Testis (tissue), 3 donors: Measurements from ENCODE around the gene PLCD3. TPM values are rescaled to one million over a fixed set of nuclear protein-coding genes. Genes with fewer than 3 reads are reported as not detected.

ENCODE experiments used
- DNase-seq: peaks from one replicate; pipeline ENCODE4 v3.0.0-alpha.2; 2019
- H3K27ac ChIP-seq, 2 donors: fragments of 200-600 bp; sonication (generic); one replicate each; pipeline ENCODE4 v1.5.1; 2019
- H3K27me3 ChIP-seq: fragments of 200-600 bp; sonication (generic); one replicate; pipeline ENCODE4 v1.5.1; 2019
- H3K36me3 ChIP-seq: fragments of 200-600 bp; sonication (generic); one replicate; pipeline ENCODE4 v1.5.1; 2017; ENCODE audit warnings: low read depth; ENCODE audit errors: missing control alignments
- H3K4me1 ChIP-seq: fragments of 200-600 bp; sonication (generic); one replicate; pipeline ENCODE4 v1.5.1; 2019
- H3K4me3 ChIP-seq, 2 donors: fragments of 200-600 bp; sonication (generic); one replicate each; pipeline ENCODE4 v1.5.1; 2017 to 2019
- H3K9me3 ChIP-seq: fragments of 200-600 bp; sonication (generic); one replicate; pipeline ENCODE4 v1.5.1; 2017
- CTCF ChIP-seq, 3 experiments: fragments of 450-650 bp in 2 of 3; fragments of 200-600 bp in 1 of 3; sonication (generic) in 1 of 3; IDR thresholded peaks; one replicate each; pipeline ENCODE4 v1.5.1; 2016 to 2019; ENCODE audit warnings: antibody characterized with exemption in 3 of 3, mild to moderate bottlenecking in 2 of 3, moderate library complexity in 1 of 3
- POLR2A ChIP-seq: fragments of 450-650 bp; IDR thresholded peaks from one replicate; pipeline ENCODE4 v1.6.1; 2017; ENCODE audit warnings: antibody characterized with exemption, mild to moderate bottlenecking, moderate library complexity
- WGBS, 2 donors: methylation state at CpG; one replicate each; pipeline ENCODE4 v1.1.5; 2018; 5-methylcytosine and 5-hydroxymethylcytosine counted together
- intact Hi-C: fragments of 100-400 bp; cut with DNase I; formaldehyde crosslinking; loops from one replicate; pipeline ENCODE4 v1.15.1; 2023; ENCODE audit warnings: low total_unique reads
- polyA plus RNA-seq: library from polyadenylated mRNA; stranded (reverse); fragments of 350-450 nt; fragmentation: Illumina TruSeq; extraction: RNeasy Lipid Tissue Mini Kit (QIAGEN cat#74804); gene quantifications from one replicate; pipeline ENCODE4 v1.2.3, GENCODE V29; 2014; ENCODE audit warnings: low read depth, low replicate concordance; ENCODE audit not compliant: insufficient read depth
- total RNA-seq, 2 donors: library from RNA; depleted of rRNA; stranded (reverse); fragments of >200 nt; gene quantifications; one replicate each; pipeline ENCODE4 v1.2.3, GENCODE V29; 2016

The PLCD3 gene
- total and polyA plus RNA-seq, 3 donors from 2014 or later = 62.2 to 106 (median 86.3) TPM

GRCh38 chr17:45150911-45151809 lies 18.8 kb upstream of the PLCD3 start:
- Histone ChIP-seq H3K4me3 (peak overlapping the region; percentile 69 to 91), H3K9me3 (no peaks in the 10 kb centered on the region), H3K36me3 (no peaks in the 10 kb centered on the region), H3K27me3 (no peaks in the 10 kb centered on the region), H3K4me1 (peaks cover 24% of the 10 kb centered on the region), H3K27ac (peak overlapping the region; percentile 59 to 98)
- no peak for DNase-seq
- TF ChIP-seq CTCF (IDR thresholded peaks at IDR 0.05) (peak in 1 of 3 experiments; percentile 4), POLR2A (no peak)
- WGBS, 2 donors = 20 to 28% methylated on average over 8 of the region's 8 CpGs
- intact Hi-C loops = no loop called here

DNA sequence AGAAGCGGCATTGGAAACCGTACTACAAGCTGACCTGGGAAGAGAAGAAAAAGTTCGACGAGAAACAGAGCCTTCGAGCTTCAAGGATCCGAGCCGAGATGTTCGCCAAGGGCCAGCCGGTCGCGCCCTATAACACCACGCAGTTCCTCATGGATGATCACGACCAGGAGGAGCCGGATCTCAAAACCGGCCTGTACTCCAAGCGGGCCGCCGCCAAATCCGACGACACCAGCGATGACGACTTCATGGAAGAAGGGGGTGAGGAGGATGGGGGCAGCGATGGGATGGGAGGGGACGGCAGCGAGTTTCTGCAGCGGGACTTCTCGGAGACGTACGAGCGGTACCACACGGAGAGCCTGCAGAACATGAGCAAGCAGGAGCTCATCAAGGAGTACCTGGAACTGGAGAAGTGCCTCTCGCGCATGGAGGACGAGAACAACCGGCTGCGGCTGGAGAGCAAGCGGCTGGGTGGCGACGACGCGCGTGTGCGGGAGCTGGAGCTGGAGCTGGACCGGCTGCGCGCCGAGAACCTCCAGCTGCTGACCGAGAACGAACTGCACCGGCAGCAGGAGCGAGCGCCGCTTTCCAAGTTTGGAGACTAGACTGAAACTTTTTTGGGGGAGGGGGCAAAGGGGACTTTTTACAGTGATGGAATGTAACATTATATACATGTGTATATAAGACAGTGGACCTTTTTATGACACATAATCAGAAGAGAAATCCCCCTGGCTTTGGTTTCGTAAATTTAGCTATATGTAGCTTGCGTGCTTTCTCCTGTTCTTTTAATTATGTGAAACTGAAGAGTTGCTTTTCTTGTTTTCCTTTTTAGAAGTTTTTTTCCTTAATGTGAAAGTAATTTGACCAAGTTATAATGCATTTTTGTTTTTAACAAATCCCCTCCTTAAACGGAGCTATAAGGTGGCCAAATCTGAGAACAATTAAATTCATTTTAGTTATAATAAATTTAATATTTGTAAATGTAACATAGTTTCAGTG lies 17.7 kb upstream of the PLCD3 start:
- Histone ChIP-seq H3K36me3 (no peaks in the 10 kb centered on the region), H3K27me3 (no peaks in the 10 kb centered on the region), H3K4me3 (peak overlapping the region; percentile 69 to 91), H3K4me1 (peaks cover 21% of the 10 kb centered on the region), H3K9me3 (no peaks in the 10 kb centered on the region), H3K27ac (peak overlapping the region; percentile 96 to 98)
- TF ChIP-seq CTCF (IDR thresholded peaks at IDR 0.05) = no peak
- no peak for TF ChIP-seq POLR2A
- intact Hi-C loops = no loop called here
- WGBS, 2 donors = 1% methylated on average over 42 to 56 of the region's 56 CpGs
- peak; percentile 74 for DNase-seq

GRCh38 chr17:45149037-45149668 lies 16.8 kb upstream of the PLCD3 start:
- Histone ChIP-seq H3K27me3 (no peaks in the 10 kb centered on the region), H3K4me1 (peaks cover 26% of the 10 kb centered on the region), H3K9me3 (no peaks in the 10 kb centered on the region), H3K36me3 (no peaks in the 10 kb centered on the region), H3K27ac (peak overlapping the region; percentile 96 to 98), H3K4me3 (peak overlapping the region; percentile 69 to 91)
- TF ChIP-seq CTCF (IDR thresholded peaks at IDR 0.05) = peak; percentile 71 to 77 (median 72)
- no peak for TF ChIP-seq POLR2A
- intact Hi-C loops = no loop called here
- DNase-seq = peak; percentile 85
- 0 to 1% methylated on average over 26 to 32 of the region's 32 CpGs for WGBS, 2 donors

DNA sequence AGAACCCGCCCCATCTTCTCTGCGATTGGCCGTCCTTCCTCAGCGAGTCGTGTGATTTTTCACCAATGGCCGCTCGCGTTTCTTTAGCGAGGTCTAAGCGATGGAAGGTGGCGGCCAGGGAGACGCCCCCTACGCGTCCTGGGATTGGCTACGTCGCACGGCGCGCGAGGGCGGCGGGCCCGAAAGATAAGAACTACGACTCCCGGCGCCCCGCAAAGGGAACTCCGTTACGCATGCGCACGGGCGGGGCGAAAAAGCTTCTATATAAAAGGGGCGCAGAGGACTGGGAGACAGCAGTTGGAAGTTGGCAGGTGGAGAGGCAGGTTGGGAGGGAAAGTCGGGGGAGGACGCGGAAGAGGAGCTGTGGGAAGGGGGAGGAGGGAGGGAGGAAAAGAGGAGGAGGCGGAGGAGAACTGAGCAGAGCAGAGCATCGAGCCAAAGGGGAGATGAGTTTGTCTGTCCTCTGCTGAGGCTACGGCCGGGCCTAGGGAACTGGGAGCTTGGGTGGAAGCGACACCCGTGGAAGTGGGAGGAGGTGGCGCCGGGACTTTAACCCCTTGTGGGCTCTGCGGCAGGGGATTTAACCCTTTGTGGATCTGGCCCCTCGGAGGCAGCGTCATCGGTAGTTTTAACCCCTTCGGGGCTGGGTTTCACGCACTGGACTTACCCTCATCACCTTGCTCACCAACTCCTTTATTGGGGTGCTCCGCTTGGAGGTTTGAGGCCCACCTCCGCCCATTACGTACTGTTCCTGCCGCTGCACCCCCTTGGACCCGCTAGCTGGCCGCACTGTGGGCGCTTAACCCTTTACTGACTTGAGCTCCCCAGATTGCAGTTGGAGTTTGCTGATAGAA lies 16.1 kb upstream of the PLCD3 start, which contains the start of gene HEXIM1:
TSS of gene HEXIM1 (plus strand) at position 293 of the 854 bp plus-strand sequence. CDS start 716 bp downstream, outside the sequence.
- TF ChIP-seq CTCF (IDR thresholded peaks at IDR 0.05) = no peak
- peak; percentile 99 for TF ChIP-seq POLR2A
- Histone ChIP-seq H3K27me3 (no peaks in the 10 kb centered on the region), H3K27ac (peak within 1 kb of the TSS; percentile 98 to 99), H3K9me3 (no peaks in the 10 kb centered on the region), H3K4me1 (peaks cover 29% of the 10 kb centered on the region), H3K36me3 (no peaks in the 10 kb centered on the region), H3K4me3 (peak within 1 kb of the TSS; percentile 70 to 91)
- peak; percentile 100 for DNase-seq
- intact Hi-C loops = no loop called here
- WGBS, 2 donors = 0% methylated on average over 27 to 58 of the region's 58 CpGs
